Stimulated activated effector memory CD8-positive, alpha-beta T cell treated with anti-CD3 and anti-CD28 coated beads, Interleukin-12 subunit alpha, Interleukin-12 subunit beta, amount 100 ng/mL, for 72 hours (primary cell): Measurements from ENCODE around the gene IL17RE.

ENCODE experiments used
- ATAC-seq: fragments of 150-1000 bp; cut with Tn5 transposase; 2 replicates; pipeline ENCODE4 v1.10.0; 2021
- DNase-seq, 2 donors: peaks; one replicate each; pipeline ENCODE4 v3.0.0; 2021 to 2022; ENCODE audit warnings: low spot score in 2 of 2
- H3K27ac Mint-ChIP-seq: one replicate; pipeline ENCODE4 v1.8.0; 2022; ENCODE audit warnings: mild to moderate bottlenecking, mixed read lengths
- H3K36me3 Mint-ChIP-seq: one replicate; pipeline ENCODE4 v1.8.0; 2022; ENCODE audit warnings: mild to moderate bottlenecking, mixed read lengths
- H3K4me1 Mint-ChIP-seq: one replicate; pipeline ENCODE4 v1.8.0; 2022; ENCODE audit warnings: mixed read lengths
- H3K4me3 Mint-ChIP-seq: one replicate; pipeline ENCODE4 v1.8.0; 2022; ENCODE audit warnings: mild to moderate bottlenecking, mixed read lengths
- H3K9me3 Mint-ChIP-seq: one replicate; pipeline ENCODE4 v1.8.0; 2022; ENCODE audit warnings: mixed read lengths

IL17RE gene

DNA sequence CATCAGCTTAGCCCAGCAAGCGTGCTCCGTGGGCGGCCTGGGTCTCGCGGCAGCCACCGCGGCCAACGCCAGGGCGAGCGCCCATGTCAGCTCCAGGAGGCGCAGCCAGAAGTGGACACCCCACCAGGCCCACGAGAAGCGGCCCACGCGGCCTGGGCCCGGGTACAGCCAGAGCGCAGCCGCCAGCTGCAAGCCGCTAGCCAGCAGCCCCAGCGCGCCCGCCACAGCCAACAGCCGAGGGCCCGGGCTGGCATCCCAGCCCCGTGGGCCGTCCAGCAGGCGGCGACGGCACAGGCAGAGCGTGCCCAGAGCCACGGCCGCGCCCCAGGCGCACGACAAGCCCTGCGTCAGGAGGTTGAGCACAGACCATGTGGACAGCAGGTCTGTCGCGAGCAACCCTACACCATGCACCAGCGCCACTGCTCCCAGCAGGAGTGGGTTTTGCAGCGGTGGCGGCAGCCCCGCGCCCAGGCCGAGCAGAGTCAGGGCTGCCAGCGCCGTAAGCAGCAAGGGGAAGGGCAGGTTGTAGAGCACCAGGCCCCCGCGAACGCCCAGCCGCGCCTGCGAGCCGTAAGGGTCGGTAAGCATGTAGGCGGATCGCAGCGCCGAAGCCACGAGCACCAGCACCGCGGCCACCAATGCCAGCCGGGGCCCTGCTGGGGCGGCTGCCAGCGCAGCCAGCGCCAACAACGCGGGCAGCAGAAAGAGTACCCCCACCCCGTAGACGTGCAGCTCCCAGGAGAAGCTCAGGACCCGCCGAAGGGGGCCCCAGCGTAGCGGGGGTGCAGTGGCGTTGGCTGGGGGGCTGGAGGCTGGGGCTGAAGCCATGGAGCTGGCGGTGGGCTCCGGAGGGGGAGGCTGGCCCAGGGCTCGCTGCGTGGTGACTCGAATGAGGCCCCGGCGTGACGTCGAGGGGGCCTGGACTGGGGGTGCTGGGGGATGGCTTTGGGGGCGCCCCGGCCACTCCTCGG, 44.7 kb downstream of the IL17RE start:
- Mint-ChIP-seq H3K4me3 (no peak overlapping the region), H3K9me3 (no peaks in the 10 kb centered on the region), H3K4me1 (peaks cover 23% of the 10 kb centered on the region), H3K36me3 (peaks cover 13% of the 10 kb centered on the region), H3K27ac (no peak overlapping the region)
- no peak for DNase-seq
- no peak for ATAC-seq

DNA sequence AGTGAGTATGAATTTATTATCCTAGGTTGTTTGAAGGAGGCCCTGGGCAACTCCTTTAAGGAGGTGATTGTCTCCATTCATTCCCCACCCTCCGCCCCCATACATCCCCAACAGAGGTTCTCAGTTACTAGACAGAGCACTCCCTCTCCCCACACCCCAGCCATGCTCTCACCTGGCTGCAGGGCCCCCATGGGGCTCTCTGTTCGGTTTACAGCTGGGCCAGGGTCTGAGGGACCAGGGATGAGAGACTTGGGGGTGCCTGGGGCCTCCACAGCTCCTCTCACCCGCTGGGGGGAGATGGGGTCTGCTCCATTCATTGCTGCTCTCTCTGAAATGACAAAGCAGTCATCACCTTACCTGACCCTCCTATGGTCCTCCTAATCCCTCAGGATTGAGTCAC, 45.9 kb downstream of the IL17RE start:
- DNase-seq (no peak), ATAC-seq (no peak)
- no peak overlapping the region for H3K4me3 Mint-ChIP-seq
- no peak overlapping the region for H3K27ac Mint-ChIP-seq
- no peaks in the 10 kb centered on the region for H3K9me3 Mint-ChIP-seq
- H3K4me1 Mint-ChIP-seq = peaks cover 23% of the 10 kb centered on the region
- H3K36me3 Mint-ChIP-seq = peaks cover 7% of the 10 kb centered on the region

DNA sequence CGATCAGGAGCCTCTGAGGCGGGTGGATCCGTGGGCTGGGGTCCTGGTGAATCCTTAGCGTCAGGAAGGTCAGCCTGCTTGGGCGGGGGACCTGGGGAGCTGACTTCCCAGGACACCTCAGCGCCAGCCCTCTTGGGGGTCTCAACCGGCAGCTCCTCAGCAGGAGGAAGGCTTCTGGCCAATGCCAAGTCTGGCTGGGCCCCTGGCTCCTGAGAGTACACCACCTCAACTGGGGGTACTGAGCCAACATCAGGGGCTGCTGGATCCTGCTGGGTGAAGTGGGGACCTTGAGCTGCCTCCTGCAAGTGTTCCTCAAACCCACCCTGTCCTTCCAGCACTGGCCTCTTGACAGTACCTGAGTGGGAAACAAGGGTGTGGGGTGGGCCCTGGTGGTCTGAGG, 46.5 kb downstream of the IL17RE start:
- no peak for ATAC-seq
- H3K4me1 Mint-ChIP-seq = peaks cover 23% of the 10 kb centered on the region

DNA sequence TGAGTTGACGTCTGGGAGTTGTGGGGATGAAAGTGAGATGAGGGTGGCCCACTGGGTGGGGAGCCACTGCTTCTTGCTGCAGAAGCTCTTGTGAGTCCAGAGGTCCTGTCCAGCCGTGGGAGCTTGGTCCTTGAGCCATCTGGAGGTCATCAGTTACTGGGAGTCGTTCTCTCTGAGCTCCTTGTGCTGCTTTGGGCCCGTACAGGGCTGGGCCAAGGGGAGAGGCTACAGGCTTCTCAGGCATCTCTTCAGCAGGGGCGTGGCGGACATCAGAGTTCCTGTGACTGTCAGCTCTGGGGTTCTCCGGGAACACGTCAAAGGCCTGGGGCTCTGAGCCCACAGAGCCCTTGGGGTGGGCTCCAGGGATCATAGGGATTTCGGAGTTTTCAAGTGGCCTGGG, 47.0 kb downstream of the IL17RE start:
- Mint-ChIP-seq H3K36me3 (peaks cover 7% of the 10 kb centered on the region), H3K27ac (no peak overlapping the region), H3K4me1 (peaks cover 23% of the 10 kb centered on the region), H3K9me3 (no peaks in the 10 kb centered on the region), H3K4me3 (no peak overlapping the region)
- DNase-seq = no peak
- no peak for ATAC-seq

More for the DNA sequence above, 46.5 kb downstream of the IL17RE start:
- Mint-ChIP-seq H3K9me3 (no peaks in the 10 kb centered on the region), H3K27ac (no peak overlapping the region), H3K36me3 (peaks cover 7% of the 10 kb centered on the region), H3K4me3 (no peak overlapping the region)
- no peak for DNase-seq

DNA sequence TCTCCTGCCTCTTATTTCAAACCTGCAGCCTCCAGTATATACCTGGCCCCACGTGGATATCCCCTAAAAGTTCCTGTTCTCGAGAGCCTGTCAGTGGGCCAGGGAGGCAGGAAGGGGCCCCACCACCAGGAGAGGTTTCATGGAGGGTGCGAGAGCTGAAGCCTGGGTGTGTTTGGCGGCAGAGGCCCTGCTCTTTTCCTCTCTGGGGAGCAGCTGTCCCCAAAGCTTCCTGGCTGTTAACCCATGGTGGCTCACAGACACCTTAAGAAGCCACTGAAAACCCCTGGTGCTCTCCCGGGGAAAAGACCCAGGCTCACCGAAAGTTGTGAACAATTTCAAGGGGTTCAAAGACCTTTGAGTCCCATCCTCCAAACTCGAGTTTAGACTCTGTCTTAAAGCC, 48.5 kb downstream of the IL17RE start:
- Mint-ChIP-seq H3K27ac (peak overlapping the region; percentile 67), H3K9me3 (no peaks in the 10 kb centered on the region), H3K4me3 (peak overlapping the region; percentile 79), H3K4me1 (peaks cover 21% of the 10 kb centered on the region), H3K36me3 (no peaks in the 10 kb centered on the region)
- ATAC-seq = no peak
- DNase-seq = no peak

DNA sequence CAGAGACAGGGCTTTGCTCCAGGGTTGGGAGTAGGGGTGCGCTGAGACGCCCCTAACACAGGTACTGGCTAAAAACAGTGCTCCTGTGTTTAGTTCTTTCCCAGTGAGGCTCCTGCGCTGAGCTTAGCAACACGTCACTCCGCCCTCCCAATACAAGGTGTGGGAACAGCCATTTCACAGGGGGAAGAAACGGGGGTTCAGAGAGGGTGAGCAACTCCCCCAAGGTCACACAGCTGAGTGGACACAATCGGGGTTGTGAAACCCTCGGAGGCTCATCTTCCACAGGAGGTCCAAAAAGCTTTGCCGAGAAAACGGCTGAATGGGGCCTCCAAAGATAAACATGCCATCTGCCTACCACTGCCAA, 48.9 kb downstream of the IL17RE start:
- no peaks in the 10 kb centered on the region for H3K36me3 Mint-ChIP-seq
- peak overlapping the region; percentile 67 for H3K27ac Mint-ChIP-seq
- H3K4me1 Mint-ChIP-seq = peaks cover 18% of the 10 kb centered on the region
- DNase-seq (peak in 1 of 2 donors; percentile 57), ATAC-seq (peak; percentile 27)
- no peaks in the 10 kb centered on the region for H3K9me3 Mint-ChIP-seq
- H3K4me3 Mint-ChIP-seq = peak overlapping the region; percentile 79

DNA sequence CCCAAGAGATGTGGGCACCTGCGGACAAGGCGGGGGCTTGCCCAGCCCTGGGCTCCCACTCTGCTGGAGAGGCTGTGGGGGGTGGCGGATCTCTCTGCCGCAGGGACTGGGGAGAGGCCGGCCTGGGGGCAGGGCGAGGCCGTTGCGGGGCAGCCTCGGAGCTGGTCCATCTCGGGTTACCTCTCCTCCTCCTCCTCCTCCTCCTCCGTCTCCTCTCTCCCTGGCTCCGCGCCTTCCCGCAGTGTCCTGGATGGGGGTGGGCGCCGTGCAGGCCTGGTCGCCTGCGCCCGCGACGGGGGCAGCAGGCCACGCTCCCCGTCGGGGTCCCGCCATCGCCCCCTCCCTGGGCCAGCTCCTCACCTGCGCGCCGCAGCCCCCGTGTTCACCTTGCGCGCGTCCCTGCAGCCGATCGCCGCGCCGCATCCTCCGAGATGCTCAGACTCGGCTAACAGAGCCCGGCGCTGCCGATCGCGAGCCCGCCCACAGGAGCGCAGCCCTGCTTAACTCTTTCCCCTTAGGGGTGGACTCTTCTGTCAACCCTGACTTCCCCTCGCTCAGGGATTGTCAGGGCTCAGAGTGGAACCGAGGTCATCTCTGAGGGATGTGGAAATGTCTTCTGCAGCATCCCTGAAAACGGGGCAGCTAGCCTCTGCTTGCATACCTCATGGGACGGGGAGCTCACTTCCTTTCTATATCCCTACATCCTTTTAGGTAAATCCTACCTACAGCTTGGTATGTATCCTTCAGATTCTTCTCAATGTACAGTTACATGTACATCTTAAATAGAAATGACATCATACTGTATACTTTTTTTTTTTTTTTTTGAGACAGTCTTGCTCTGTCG, 49.5 kb downstream of the IL17RE start, which contains the start of gene PRRT3:
Gene PRRT3, minus strand, starts transcription at position 447 of the 844 bp plus-strand sequence. CDS start 2,293 bp downstream, outside the sequence.
- DNase-seq (peak; percentile 60 to 79), ATAC-seq (peak; percentile 91)
- H3K9me3 Mint-ChIP-seq = no peaks in the 10 kb centered on the region
- peak within 1 kb of the TSS; percentile 79 for H3K4me3 Mint-ChIP-seq
- peaks cover 18% of the 10 kb centered on the region for H3K4me1 Mint-ChIP-seq
- no peaks in the 10 kb centered on the region for H3K36me3 Mint-ChIP-seq
- H3K27ac Mint-ChIP-seq = peak within 1 kb of the TSS; percentile 67

DNA sequence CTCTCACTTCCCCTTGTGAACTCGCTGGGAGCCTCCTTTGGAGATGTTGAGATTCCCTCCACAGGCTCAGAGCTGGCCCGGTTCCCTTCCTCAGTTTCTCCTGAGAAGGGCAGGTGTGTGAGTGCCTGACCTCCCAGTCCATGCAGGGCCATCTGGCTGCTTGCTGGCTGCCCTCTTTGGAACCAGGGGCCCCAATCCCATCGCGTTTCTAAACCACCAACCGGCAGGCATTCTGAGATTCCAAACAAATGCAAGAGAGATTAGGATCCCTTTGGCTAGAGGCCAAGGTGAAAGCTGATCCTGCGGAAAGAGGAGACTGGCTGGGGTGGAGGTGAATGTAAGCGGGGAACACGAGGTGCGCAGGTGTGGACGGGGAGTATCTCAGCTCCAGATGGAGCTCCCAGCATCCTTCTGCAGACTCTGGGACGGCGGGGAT, 52.4 kb downstream of the IL17RE start:
- Mint-ChIP-seq H3K36me3 (no peaks in the 10 kb centered on the region), H3K4me3 (no peak overlapping the region), H3K27ac (peak overlapping the region; percentile 2), H3K9me3 (no peaks in the 10 kb centered on the region), H3K4me1 (peaks cover 17% of the 10 kb centered on the region)
- DNase-seq (no peak), ATAC-seq (no peak)

DNA sequence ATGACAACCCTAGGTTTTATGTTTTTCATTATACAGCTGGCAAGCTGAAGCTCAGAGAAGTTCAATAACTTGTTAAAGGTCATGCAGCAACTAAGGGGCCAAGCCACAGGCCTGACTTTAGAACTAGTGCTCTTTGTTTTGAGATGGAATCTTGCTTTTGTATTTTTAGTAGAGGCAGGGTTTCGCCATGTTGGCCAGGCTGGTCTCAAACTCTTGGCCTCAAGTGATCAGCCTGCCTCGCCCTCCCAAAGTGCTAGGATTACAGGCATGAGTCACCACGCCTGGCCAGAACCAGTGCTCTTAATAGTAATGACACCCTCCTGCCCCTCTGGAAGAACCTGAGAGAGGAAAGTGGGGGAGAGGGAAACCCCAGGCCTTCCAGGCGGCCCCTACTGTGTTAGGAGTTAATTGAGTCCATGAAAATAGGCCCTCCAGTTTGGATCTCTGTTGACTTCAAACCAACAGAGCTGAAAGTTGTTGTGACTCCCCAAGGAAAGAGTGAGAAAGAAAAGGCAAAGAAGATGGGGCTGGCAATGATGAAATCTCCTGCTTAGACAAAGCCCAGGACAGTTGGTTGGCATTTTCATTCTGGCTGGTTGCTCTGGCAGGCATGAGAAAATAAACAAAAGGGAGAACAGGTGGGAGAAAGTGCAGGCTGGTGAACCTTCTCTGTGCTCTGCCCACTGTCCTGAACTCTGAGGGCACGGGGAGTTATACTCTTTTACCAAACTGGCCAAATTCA, 53.1 kb downstream of the IL17RE start:
- DNase-seq (no peak), ATAC-seq (no peak)
- no peak overlapping the region for H3K4me3 Mint-ChIP-seq
- no peaks in the 10 kb centered on the region for H3K9me3 Mint-ChIP-seq
- no peak overlapping the region for H3K27ac Mint-ChIP-seq
- peaks cover 10% of the 10 kb centered on the region for H3K4me1 Mint-ChIP-seq
- no peaks in the 10 kb centered on the region for H3K36me3 Mint-ChIP-seq

DNA sequence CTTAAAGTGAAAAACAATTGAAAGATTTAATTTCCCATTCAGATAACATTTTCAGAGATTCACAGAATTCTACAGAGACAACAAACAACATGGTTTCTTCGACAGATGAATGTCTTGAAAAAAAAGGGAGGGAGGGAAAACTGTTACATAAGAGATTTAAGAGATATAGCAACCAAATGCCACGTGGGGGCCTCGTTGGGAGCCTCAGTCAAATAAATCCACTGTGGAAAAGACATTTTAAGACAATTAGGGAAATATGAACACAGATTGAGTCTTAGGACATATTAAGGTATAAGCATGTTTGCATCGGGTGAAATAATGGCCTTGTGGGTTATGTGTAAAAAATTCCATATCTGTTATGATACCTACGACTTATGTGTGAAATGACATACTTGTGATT, 54.6 kb downstream of the IL17RE start:
- H3K27ac Mint-ChIP-seq = no peak overlapping the region
- ATAC-seq (no peak), DNase-seq (no peak)
- no peaks in the 10 kb centered on the region for H3K9me3 Mint-ChIP-seq
- H3K36me3 Mint-ChIP-seq = no peaks in the 10 kb centered on the region
- H3K4me3 Mint-ChIP-seq = no peak overlapping the region
- no peaks in the 10 kb centered on the region for H3K4me1 Mint-ChIP-seq

DNA sequence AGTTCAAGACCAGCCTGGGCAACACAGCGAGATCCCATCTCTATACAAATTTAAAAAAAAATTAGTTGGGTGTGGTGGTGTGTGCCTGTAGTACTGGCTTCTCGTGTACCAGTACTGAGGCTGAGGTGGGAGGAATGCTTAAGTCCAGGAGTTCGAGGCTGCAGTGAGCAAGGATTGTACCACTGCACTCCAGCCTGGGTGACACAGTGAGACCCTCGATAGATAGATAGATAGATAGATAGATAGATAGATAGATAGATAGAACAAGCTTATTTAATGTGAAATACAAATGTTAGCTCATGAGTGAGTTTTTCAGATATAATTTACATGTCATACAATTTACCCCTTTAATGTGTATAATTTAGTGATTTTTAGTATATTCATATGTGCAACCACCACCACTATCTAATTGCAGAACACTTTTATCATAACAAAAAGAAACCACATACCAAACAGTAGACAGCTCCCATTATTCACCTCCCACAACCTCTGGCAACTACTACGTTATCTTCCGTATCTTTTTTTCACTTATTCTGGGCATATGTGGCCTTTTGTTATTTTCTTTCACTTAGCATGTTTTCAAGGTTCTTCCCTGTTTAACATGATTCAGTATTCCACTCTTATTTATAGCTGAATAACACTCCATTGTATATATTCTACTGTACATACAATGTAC, 62.7 kb downstream of the IL17RE start:
- H3K36me3 Mint-ChIP-seq = peaks cover 69% of the 10 kb centered on the region

More for the DNA sequence above, 62.7 kb downstream of the IL17RE start:
- Mint-ChIP-seq H3K9me3 (no peaks in the 10 kb centered on the region), H3K4me3 (no peak overlapping the region), H3K27ac (no peak overlapping the region), H3K4me1 (no peaks in the 10 kb centered on the region)
- DNase-seq (no peak), ATAC-seq (no peak)
